ENCODE data around the gene MFAP4. TPM values are rescaled to one million over a fixed set of nuclear protein-coding genes. Genes with fewer than 3 reads are reported as not detected.

MFAP4 gene
- total RNA-seq, 1 experiment from 2014 or later, result 4.0 TPM

GRCh38 chr17:19383681-19384470 is 3.1 kb downstream of the MFAP4 start:
- DNase-seq (ENCODE audit: low spot score) (no peak), ATAC-seq (no peak)
- CTCF ChIA-PET, result interaction anchor here (1.3 to 7.6 kb wide), 2 partner anchors 20 to 63 kb away, joined by 3 to 48 read pairs; partner anchors contain the start of gene B9D1
- no peaks in the 10 kb centered on the region for H3K27me3 Mint-ChIP-seq (ENCODE audit: low read depth)
- H3K9me3 Mint-ChIP-seq, result no peaks in the 10 kb centered on the region
- peak overlapping the region; percentile 88; the same call in 1 of the 2 replicates for H3K27ac Mint-ChIP-seq
- H3K4me3 Mint-ChIP-seq, result no peak overlapping the region
- peaks cover 49% of the 10 kb centered on the region for H3K36me3 Mint-ChIP-seq
- POLR2A ChIA-PET, result no interaction called here
- H3K4me1 Mint-ChIP-seq, result peaks cover 41% of the 10 kb centered on the region
- no peak for TF ChIP-seq ELF4 (CRISPR knock-in tag; IDR thresholded peaks at IDR 0.05; ENCODE audit: low read depth)
- TF ChIP-seq PRRX2 (CRISPR knock-in tag; IDR thresholded peaks at IDR 0.05), result no peak
- TF ChIP-seq FOXP1 (CRISPR knock-in tag; IDR thresholded peaks at IDR 0.05; ENCODE audit: borderline replicate concordance), result no peak
- no peak for TF ChIP-seq PRDM15 (CRISPR knock-in tag; IDR thresholded peaks at IDR 0.05)
- no peak for TF ChIP-seq FOXK1 (CRISPR knock-in tag; IDR thresholded peaks at IDR 0.05)
- TF ChIP-seq NR3C1 (CRISPR knock-in tag; conservative IDR thresholded peaks at IDR 0.05; ENCODE audit: low read depth), result no peak
- TF ChIP-seq ZBTB21 (CRISPR knock-in tag; IDR thresholded peaks at IDR 0.05; ENCODE audit: borderline replicate concordance), result no peak

GRCh38 chr17:19382531-19383444 is 4.2 kb downstream of the MFAP4 start:
- Mint-ChIP-seq H3K36me3 (peaks cover 49% of the 10 kb centered on the region), H3K4me3 (no peak overlapping the region), H3K27me3 (ENCODE audit: low read depth) (no peaks in the 10 kb centered on the region), H3K4me1 (peaks cover 36% of the 10 kb centered on the region), H3K27ac (no peak overlapping the region), H3K9me3 (no peaks in the 10 kb centered on the region)
- TF ChIP-seq E2F5 (CRISPR knock-in tag; IDR thresholded peaks at IDR 0.05) (no peak), SP1 (CRISPR knock-in tag; conservative IDR thresholded peaks at IDR 0.05) (no peak), ETV6 (CRISPR knock-in tag; IDR thresholded peaks at IDR 0.05) (no peak), CREB1 (CRISPR knock-in tag; IDR thresholded peaks at IDR 0.05) (no peak), FOXP1 (CRISPR knock-in tag; IDR thresholded peaks at IDR 0.05; ENCODE audit: borderline replicate concordance) (no peak), E2F1 (CRISPR knock-in tag; IDR thresholded peaks at IDR 0.05) (no peak), NFATC4 (CRISPR knock-in tag; IDR thresholded peaks at IDR 0.05) (no peak), FOXP4 (CRISPR knock-in tag; IDR thresholded peaks at IDR 0.05) (no peak), NR1H2 (CRISPR knock-in tag; IDR thresholded peaks at IDR 0.05) (no peak), SMAD4 (CRISPR knock-in tag; IDR thresholded peaks at IDR 0.05) (no peak)
- ChIA-PET CTCF (no interaction called here), POLR2A (no interaction called here)
- ATAC-seq (no peak), DNase-seq (ENCODE audit: low spot score) (no peak)
